Measurements from ENCODE around the gene NFS1.
A peak's percentile ranks its signal among the peaks of the same experiment; 100 is the strongest.
"Not testable (repeated sequence)": the region's sequence is repeated elsewhere in the genome, so short reads cannot be mapped to it uniquely, and the experiment has no call there.

The NFS1 gene

GRCh38 chr20:35699127-35699956 is at the start of gene NFS1, which contains the start of gene ROMO1:
Gene NFS1 (minus strand): TSS chr20:35699352. CDS start chr20:35699288, 64 bp downstream.
Gene ROMO1 (plus strand): TSS chr20:35699405. CDS start chr20:35699633, 228 bp downstream.
- H3K9me3 ChIP-seq (ENCODE audit: control insufficient read depth, insufficient read depth, low read depth, low read length), result no peaks in the 10 kb centered on the region
- peak within 1 kb of the TSS; percentile 95 for H3K27ac ChIP-seq (ENCODE audit: low read depth, low read length)
- H3K9ac ChIP-seq (ENCODE audit: low read length), result peak within 1 kb of the TSS; percentile 100
- peaks cover 8% of the 10 kb centered on the region; the same call in 1 of the 2 replicates for H3K4me1 ChIP-seq (ENCODE audit: control insufficient read depth, insufficient read depth, low read length)
- peaks cover 40% of the 10 kb centered on the region for H3K36me3 ChIP-seq (ENCODE audit: control insufficient read depth, insufficient read depth, low read length)
- peak within 1 kb of the TSS; percentile 96 for H3K4me3 ChIP-seq (ENCODE audit: low read depth, low read length)
- no peaks in the 10 kb centered on the region for H3K27me3 ChIP-seq (ENCODE audit: control insufficient read depth, insufficient read depth, low read length)

- Histone ChIP-seq H3K36me3 (ENCODE audit: control insufficient read depth, insufficient read depth, low read length) (peaks cover 14% of the 10 kb centered on the region), H3K4me1 (ENCODE audit: control insufficient read depth, insufficient read depth, low read length) (peaks cover 13% of the 10 kb centered on the region)
- not testable (repeated sequence) for H3K9me3 ChIP-seq (ENCODE audit: control insufficient read depth, insufficient read depth, low read depth, low read length); H3K27me3 ChIP-seq (ENCODE audit: control insufficient read depth, insufficient read depth, low read length); H3K27ac ChIP-seq (ENCODE audit: low read depth, low read length); H3K9ac ChIP-seq (ENCODE audit: low read length); H3K4me3 ChIP-seq (ENCODE audit: low read depth, low read length)
Observed at GRCh38 chr20:35744492-35744841, 45.3 kb upstream of the NFS1 start.

GRCh38 chr20:35743693-35744491 is 44.7 kb upstream of the NFS1 start:
- Histone ChIP-seq H3K36me3 (ENCODE audit: control insufficient read depth, insufficient read depth, low read length) (peaks cover 20% of the 10 kb centered on the region), H3K27ac (ENCODE audit: low read depth, low read length) (peak overlapping the region; percentile 86; the same call in 1 of the 2 replicates), H3K27me3 (ENCODE audit: control insufficient read depth, insufficient read depth, low read length) (no peaks in the 10 kb centered on the region), H3K4me3 (ENCODE audit: low read depth, low read length) (peak overlapping the region; percentile 69), H3K9ac (ENCODE audit: low read length) (no peak overlapping the region), H3K9me3 (ENCODE audit: control insufficient read depth, insufficient read depth, low read depth, low read length) (no peaks in the 10 kb centered on the region), H3K4me1 (ENCODE audit: control insufficient read depth, insufficient read depth, low read length) (peaks cover 13% of the 10 kb centered on the region)

DNA sequence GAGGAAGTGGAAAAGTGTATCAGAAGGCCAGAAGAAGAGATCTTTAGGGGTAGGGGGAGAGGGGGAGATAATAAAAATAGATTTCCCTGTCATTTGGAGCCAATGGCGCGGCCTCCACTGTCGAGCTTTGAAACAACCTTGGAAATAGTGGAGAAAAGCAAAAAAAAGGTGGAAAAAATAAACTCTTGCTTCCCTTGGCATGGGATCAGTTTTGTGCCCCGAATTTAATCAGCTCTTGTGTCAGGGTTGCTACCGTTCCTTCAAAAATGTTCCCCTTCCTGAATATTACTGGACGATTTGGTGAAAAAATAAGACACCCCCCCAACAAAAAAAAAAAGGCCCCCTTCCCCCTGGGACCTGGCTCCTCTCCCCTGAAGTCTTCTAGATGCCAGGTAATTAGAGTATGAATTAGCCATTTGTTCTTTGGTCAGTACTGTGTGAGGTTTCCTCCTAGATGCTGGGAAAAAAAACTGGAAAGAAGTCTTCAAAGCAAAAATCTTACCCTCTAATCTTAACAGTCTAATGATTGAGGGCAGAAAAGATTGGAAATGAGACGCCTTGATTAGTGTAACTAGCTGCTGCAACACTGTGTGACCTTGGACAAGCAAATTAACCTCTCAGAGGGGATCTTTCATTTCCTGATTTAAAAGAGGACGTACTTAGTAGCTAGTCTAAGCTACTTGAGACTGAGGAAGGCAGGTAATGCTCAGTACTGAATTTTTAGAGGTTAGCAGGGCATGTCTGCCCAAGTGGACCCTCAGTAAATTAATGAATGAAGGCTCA is 43.8 kb upstream of the NFS1 start:
- peak overlapping the region; percentile 99 for H3K9ac ChIP-seq (ENCODE audit: low read length)
- peak overlapping the region; percentile 69 for H3K4me3 ChIP-seq (ENCODE audit: low read depth, low read length)
- no peaks in the 10 kb centered on the region for H3K27me3 ChIP-seq (ENCODE audit: control insufficient read depth, insufficient read depth, low read length)
- H3K27ac ChIP-seq (ENCODE audit: low read depth, low read length), result peak overlapping the region; percentile 86
- H3K4me1 ChIP-seq (ENCODE audit: control insufficient read depth, insufficient read depth, low read length), result peaks cover 13% of the 10 kb centered on the region
- H3K36me3 ChIP-seq (ENCODE audit: control insufficient read depth, insufficient read depth, low read length), result peaks cover 30% of the 10 kb centered on the region
- H3K9me3 ChIP-seq (ENCODE audit: control insufficient read depth, insufficient read depth, low read depth, low read length), result no peaks in the 10 kb centered on the region

GRCh38 chr20:35741892-35742740 is 43.0 kb upstream of the NFS1 start, which contains the start of gene RBM39:
Gene RBM39 (minus strand): TSS chr20:35742260. CDS start chr20:35740874, 1,386 bp downstream.
- peak within 1 kb of the TSS; percentile 99 for H3K9ac ChIP-seq (ENCODE audit: low read length)
- peaks cover 38% of the 10 kb centered on the region for H3K36me3 ChIP-seq (ENCODE audit: control insufficient read depth, insufficient read depth, low read length)
- H3K27ac ChIP-seq (ENCODE audit: low read depth, low read length), result peak within 1 kb of the TSS; percentile 99
- H3K27me3 ChIP-seq (ENCODE audit: control insufficient read depth, insufficient read depth, low read length), result no peaks in the 10 kb centered on the region
- H3K9me3 ChIP-seq (ENCODE audit: control insufficient read depth, insufficient read depth, low read depth, low read length), result no peaks in the 10 kb centered on the region
- H3K4me3 ChIP-seq (ENCODE audit: low read depth, low read length), result peak within 1 kb of the TSS; percentile 87
- H3K4me1 ChIP-seq (ENCODE audit: control insufficient read depth, insufficient read depth, low read length), result peaks cover 13% of the 10 kb centered on the region

GRCh38 chr20:35739294-35740163 is 40.4 kb upstream of the NFS1 start:
- no peak overlapping the region for H3K27ac ChIP-seq (ENCODE audit: low read depth, low read length)
- H3K4me3 ChIP-seq (ENCODE audit: low read depth, low read length), result peak overlapping the region; percentile 87
- peak overlapping the region; percentile 33 for H3K9ac ChIP-seq (ENCODE audit: low read length)
- H3K36me3 ChIP-seq (ENCODE audit: control insufficient read depth, insufficient read depth, low read length), result peaks cover 64% of the 10 kb centered on the region
- H3K27me3 ChIP-seq (ENCODE audit: control insufficient read depth, insufficient read depth, low read length), result no peaks in the 10 kb centered on the region
- peaks cover 13% of the 10 kb centered on the region for H3K4me1 ChIP-seq (ENCODE audit: control insufficient read depth, insufficient read depth, low read length)
- H3K9me3 ChIP-seq (ENCODE audit: control insufficient read depth, insufficient read depth, low read depth, low read length), result no peaks in the 10 kb centered on the region

DNA sequence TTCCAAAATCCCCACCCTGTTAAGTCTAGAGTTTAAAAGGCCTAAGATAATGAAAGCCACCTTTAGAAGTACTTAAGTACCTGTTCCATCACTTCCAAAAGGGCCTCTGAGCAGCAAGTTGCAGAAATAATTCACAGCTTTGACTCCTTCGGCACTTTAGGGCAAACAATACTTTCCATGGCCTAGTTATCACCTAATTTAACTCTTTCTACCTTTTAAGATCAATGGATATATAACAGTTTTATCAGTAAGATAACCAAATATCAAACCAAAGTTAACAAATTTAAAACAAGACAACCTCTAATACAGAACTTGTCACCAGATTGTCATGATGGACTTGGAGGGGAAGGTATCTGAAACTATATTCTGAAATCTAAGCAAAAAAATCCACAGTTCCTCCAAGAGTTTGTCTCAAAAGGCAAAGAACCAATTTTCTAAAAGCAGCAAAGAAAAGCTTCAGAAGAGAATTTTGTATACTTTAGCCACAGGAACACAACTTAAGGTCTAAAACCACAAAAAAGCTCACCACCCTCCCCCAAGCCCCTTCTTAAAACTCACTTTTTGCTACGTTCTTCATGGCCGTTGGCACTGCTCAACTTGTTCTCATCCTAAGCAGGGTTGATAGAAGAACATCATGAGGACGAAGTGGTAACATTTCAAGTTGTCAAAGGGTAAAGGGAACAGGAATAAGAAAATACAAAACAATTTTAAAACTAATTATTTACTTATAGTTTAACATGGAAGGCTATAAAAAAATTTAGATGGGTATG is 39.4 kb upstream of the NFS1 start:
- H3K27me3 ChIP-seq (ENCODE audit: control insufficient read depth, insufficient read depth, low read length), result no peaks in the 10 kb centered on the region
- H3K36me3 ChIP-seq (ENCODE audit: control insufficient read depth, insufficient read depth, low read length), result peaks cover 73% of the 10 kb centered on the region
- H3K9me3 ChIP-seq (ENCODE audit: control insufficient read depth, insufficient read depth, low read depth, low read length), result no peaks in the 10 kb centered on the region
- H3K27ac ChIP-seq (ENCODE audit: low read depth, low read length), result no peak overlapping the region
- no peak overlapping the region for H3K9ac ChIP-seq (ENCODE audit: low read length)
- H3K4me3 ChIP-seq (ENCODE audit: low read depth, low read length), result no peak overlapping the region
- H3K4me1 ChIP-seq (ENCODE audit: control insufficient read depth, insufficient read depth, low read length), result peaks cover 13% of the 10 kb centered on the region

DNA sequence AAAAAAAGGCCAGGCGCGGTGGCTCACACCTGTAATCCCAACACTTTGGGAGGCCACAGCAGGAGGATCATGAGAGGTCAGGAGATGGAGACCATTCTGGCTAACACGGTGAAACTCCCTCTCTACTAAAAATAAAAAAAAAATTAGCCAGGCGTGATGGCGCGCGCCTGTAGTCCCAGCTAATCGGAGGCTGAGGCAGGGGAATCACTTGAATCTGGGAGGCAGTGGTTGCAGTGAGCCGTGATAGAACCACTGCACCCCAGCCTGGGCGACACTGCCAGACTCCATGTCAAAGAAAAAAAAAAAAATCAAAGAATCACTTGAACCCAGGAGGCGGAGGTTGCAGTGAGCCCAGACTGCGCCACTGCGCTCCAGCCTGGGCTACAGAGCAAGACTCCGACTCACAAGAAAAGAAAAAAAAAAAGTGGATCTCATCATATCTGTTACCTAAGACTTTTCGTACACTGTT is 38.7 kb upstream of the NFS1 start:
- Histone ChIP-seq H3K4me3 (ENCODE audit: low read depth, low read length) (no peak overlapping the region), H3K27me3 (ENCODE audit: control insufficient read depth, insufficient read depth, low read length) (no peaks in the 10 kb centered on the region), H3K36me3 (ENCODE audit: control insufficient read depth, insufficient read depth, low read length) (peaks cover 80% of the 10 kb centered on the region), H3K4me1 (ENCODE audit: control insufficient read depth, insufficient read depth, low read length) (peaks cover 8% of the 10 kb centered on the region), H3K9me3 (ENCODE audit: control insufficient read depth, insufficient read depth, low read depth, low read length) (no peaks in the 10 kb centered on the region), H3K9ac (ENCODE audit: low read length) (no peak overlapping the region), H3K27ac (ENCODE audit: low read depth, low read length) (no peak overlapping the region)
